CD4-positive, alpha-beta memory T cell (primary cell): ENCODE measurements around the gene SRRM3. TPM values are rescaled to one million over a fixed set of nuclear protein-coding genes. Genes with fewer than 3 reads are reported as not detected.

ENCODE experiments used
- polyA plus RNA-seq, 2 donors: library from polyadenylated mRNA; unstranded; fragments of 300-500 nt; fragmentation: Illumina TruSeq; gene quantifications; one replicate each; pipeline ENCODE4 v1.2.3, GENCODE V29; 2021
- total RNA-seq, 2 experiments: library from RNA; stranded (reverse); gene quantifications; one replicate each; pipeline ENCODE4 v1.2.3, GENCODE V29; 2021

The SRRM3 gene
- total and polyA plus RNA-seq, 4 experiments from 2014 or later: not detected

Other genes with a start within 250 kb of the SRRM3 start
- gene TMEM120A, start 207.3 kb upstream of the SRRM3 start, total RNA-seq: 10 to 100 TPM; 27.4 to 31.2 TPM
- gene TMEM120A, start 207.3 kb upstream of the SRRM3 start, polyA plus RNA-seq: 10 to 100 TPM; 24.1 to 38.1 TPM
- 10 to 100 TPM; 18.9 to 23.9 TPM for gene STYXL1, start 153.9 kb upstream of the SRRM3 start, total RNA-seq
- gene STYXL1, start 153.9 kb upstream of the SRRM3 start, polyA plus RNA-seq: 10 to 100 TPM; 43.5 to 71.0 TPM
- 10 to 100 TPM; 79.8 to 80.1 TPM for gene MDH2, start 153.8 kb upstream of the SRRM3 start, total RNA-seq
- gene MDH2, start 153.8 kb upstream of the SRRM3 start, polyA plus RNA-seq: 100 to 1,000 TPM; 155 to 159 TPM
- gene HSPB1, start 100.8 kb downstream of the SRRM3 start, total RNA-seq: 10 to 100 TPM; 41.9 to 43.1 TPM
- gene HSPB1, start 100.8 kb downstream of the SRRM3 start, polyA plus RNA-seq: 100 to 1,000 TPM in 1 of 2 donors, 10 to 100 TPM in 1; 49.7 to 111 TPM
- gene YWHAG, start 157.1 kb downstream of the SRRM3 start, total RNA-seq: 10 to 100 TPM; 51.6 to 54.3 TPM
- gene YWHAG, start 157.1 kb downstream of the SRRM3 start, polyA plus RNA-seq: 1 to 10 TPM in 1 of 2 donors, under 1 TPM in 1; 0.94 to 2.4 TPM
- gene SSC4D, start 207.8 kb downstream of the SRRM3 start, total RNA-seq: not detected
- under 1 TPM in 1 of 2 donors, not detected in 1; 0.31 TPM for gene SSC4D, start 207.8 kb downstream of the SRRM3 start, polyA plus RNA-seq
- 1 to 10 TPM; 2.8 to 6.1 TPM for gene ZP3, start 223.1 kb downstream of the SRRM3 start, total RNA-seq
- 1 to 10 TPM; 1.9 to 4.1 TPM for gene ZP3, start 223.1 kb downstream of the SRRM3 start, polyA plus RNA-seq